Chondrocyte (in vitro differentiated cells): ENCODE measurements around the gene MKLN1. TPM values are rescaled to one million over a fixed set of nuclear protein-coding genes. Genes with fewer than 3 reads are reported as not detected.

Source experiments
- DNase-seq: peaks from one replicate; pipeline ENCODE4 v3.0.0; 2021; ENCODE audit warnings: mixed read lengths, low spot score
- H3K27ac Mint-ChIP-seq: one replicate; pipeline ENCODE4 v1.8.0; 2021; ENCODE audit warnings: mild to moderate bottlenecking, moderate library complexity, mixed read lengths; ENCODE audit not compliant: unreplicated experiment
- H3K27me3 Mint-ChIP-seq: 2 replicates; pipeline ENCODE4 v1.8.0; 2021; ENCODE audit warnings: low read depth, mixed read lengths
- H3K36me3 Mint-ChIP-seq: 2 replicates; pipeline ENCODE4 v1.8.0; 2021; ENCODE audit warnings: low read depth, mixed read lengths
- H3K4me1 Mint-ChIP-seq: 2 replicates; pipeline ENCODE4 v1.8.0; 2021; ENCODE audit warnings: low read depth, mild to moderate bottlenecking, mixed read lengths
- H3K4me3 Mint-ChIP-seq: one replicate; pipeline ENCODE4 v1.8.0; 2021; ENCODE audit warnings: mild to moderate bottlenecking, moderate library complexity, mixed read lengths; ENCODE audit not compliant: unreplicated experiment
- H3K9me3 Mint-ChIP-seq: 2 replicates; pipeline ENCODE4 v1.8.0; 2021; ENCODE audit warnings: low read depth, mixed read lengths
- total RNA-seq: library from RNA; stranded (reverse); gene quantifications from 3 replicates; pipeline ENCODE4 v1.2.1, GENCODE V29; 2021
- TF ChIP-seq, protein P1 (sequence below): fragments of 200-600 bp; sonication (generic); IDR thresholded peaks from 2 replicates; pipeline ENCODE4 v1.5.0; 2021; ENCODE audit warnings: antibody characterized with exemption, mild to moderate bottlenecking, moderate library complexity

Gene MKLN1
- total RNA-seq, 1 donor from 2014 or later, result 33.4 TPM

DNA sequence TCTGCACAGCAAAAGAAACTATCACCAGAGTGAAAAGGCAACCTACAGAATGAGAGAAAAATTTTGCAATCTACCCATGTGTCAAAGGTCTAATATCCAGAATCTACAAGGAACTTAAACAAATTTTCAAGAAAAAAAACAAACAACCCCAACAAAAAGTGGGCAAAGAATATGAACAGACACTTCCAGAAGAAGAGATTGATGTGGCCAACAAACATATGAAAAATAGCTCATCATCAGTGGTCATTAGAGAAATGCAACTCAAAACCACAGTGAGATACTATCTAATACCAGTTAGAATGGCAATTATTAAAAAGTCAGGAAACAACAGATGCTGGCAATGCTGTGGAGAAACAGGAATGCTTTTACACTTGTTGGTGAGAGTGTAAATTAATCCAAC is 7.1 kb upstream of the MKLN1 start:
- TF ChIP-seq, protein P1, sequence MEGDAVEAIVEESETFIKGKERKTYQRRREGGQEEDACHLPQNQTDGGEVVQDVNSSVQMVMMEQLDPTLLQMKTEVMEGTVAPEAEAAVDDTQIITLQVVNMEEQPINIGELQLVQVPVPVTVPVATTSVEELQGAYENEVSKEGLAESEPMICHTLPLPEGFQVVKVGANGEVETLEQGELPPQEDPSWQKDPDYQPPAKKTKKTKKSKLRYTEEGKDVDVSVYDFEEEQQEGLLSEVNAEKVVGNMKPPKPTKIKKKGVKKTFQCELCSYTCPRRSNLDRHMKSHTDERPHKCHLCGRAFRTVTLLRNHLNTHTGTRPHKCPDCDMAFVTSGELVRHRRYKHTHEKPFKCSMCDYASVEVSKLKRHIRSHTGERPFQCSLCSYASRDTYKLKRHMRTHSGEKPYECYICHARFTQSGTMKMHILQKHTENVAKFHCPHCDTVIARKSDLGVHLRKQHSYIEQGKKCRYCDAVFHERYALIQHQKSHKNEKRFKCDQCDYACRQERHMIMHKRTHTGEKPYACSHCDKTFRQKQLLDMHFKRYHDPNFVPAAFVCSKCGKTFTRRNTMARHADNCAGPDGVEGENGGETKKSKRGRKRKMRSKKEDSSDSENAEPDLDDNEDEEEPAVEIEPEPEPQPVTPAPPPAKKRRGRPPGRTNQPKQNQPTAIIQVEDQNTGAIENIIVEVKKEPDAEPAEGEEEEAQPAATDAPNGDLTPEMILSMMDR, result no peak
- H3K9me3 Mint-ChIP-seq, result peaks cover 25% of the 10 kb centered on the region
- H3K27me3 Mint-ChIP-seq, result no peaks in the 10 kb centered on the region
- peaks cover 14% of the 10 kb centered on the region for H3K36me3 Mint-ChIP-seq
- DNase-seq, result no peak
- H3K4me3 Mint-ChIP-seq, result no peak overlapping the region
- H3K27ac Mint-ChIP-seq, result no peak overlapping the region
- H3K4me1 Mint-ChIP-seq, result no peaks in the 10 kb centered on the region

DNA sequence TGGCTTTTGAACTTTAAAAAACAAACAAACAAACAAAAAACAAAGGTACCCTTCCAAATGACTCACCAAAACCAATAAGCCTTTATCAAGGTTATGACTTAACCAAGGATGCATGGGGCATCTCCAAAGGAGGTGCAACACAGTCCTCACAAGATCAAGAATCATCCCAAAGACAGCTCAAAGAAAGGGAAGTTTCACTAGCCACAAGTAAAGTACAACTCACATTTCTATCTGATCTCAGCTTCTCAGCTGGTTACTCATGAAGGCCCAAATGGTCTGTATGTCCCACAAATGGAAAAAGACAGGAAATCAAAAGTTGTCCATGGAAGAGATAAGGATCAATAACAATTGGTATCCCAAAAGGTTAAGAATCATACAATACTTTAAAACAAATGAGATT is 6.0 kb upstream of the MKLN1 start:
- H3K36me3 Mint-ChIP-seq, result peaks cover 8% of the 10 kb centered on the region
- H3K4me3 Mint-ChIP-seq, result no peak overlapping the region
- H3K4me1 Mint-ChIP-seq, result peaks cover 3% of the 10 kb centered on the region
- no peaks in the 10 kb centered on the region for H3K27me3 Mint-ChIP-seq
- no peak overlapping the region for H3K27ac Mint-ChIP-seq
- TF ChIP-seq, protein P1, result no peak
- DNase-seq, result no peak
- H3K9me3 Mint-ChIP-seq, result peaks cover 20% of the 10 kb centered on the region

DNA sequence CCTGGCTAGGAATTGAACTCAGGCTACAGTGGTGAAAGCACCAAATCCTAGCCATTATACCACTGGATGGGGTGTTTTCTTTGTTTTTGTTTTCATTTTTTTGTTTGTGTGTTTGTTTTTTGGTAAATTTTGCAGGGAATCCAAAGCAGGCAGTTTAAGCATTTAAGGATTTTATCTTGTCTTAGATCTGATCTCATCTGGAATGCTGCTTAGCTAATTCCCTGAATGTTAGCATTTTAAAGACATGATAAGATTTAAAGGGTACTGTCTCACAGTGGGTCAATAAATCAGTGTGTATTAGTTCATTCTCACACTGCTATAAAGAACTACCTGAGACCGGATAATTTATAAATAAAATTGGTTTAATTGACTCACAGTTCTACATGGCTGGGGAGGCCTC is 5.6 kb upstream of the MKLN1 start:
- TF ChIP-seq, protein P1, result no peak
- Mint-ChIP-seq H3K36me3 (peaks cover 4% of the 10 kb centered on the region), H3K9me3 (peaks cover 16% of the 10 kb centered on the region), H3K27ac (no peak overlapping the region), H3K27me3 (no peaks in the 10 kb centered on the region), H3K4me3 (no peak overlapping the region), H3K4me1 (peaks cover 7% of the 10 kb centered on the region)
- no peak for DNase-seq

DNA sequence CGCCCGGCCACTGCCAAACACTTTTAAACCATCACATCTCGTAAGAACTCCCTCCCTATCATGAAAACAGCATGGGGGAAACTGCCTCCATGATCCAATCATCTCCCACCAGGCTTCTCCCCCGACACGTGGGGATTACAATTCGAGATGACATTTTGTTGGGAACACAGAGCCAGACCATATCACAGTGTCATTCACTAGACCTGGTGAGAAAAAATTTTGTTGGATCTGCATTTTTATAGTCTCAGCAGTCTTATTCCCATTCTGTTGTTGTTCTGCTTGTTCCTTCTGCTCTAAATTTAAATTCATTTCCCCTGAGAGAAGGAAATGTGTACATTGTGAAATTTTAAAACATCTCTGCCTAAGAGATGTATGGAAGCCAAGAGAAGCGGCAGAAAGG is 4.8 kb upstream of the MKLN1 start:
- peaks cover 14% of the 10 kb centered on the region for H3K9me3 Mint-ChIP-seq
- H3K4me3 Mint-ChIP-seq, result no peak overlapping the region
- H3K27me3 Mint-ChIP-seq, result no peaks in the 10 kb centered on the region
- no peak for DNase-seq
- TF ChIP-seq, protein P1, result no peak
- H3K4me1 Mint-ChIP-seq, result peaks cover 8% of the 10 kb centered on the region
- peaks cover 2% of the 10 kb centered on the region for H3K36me3 Mint-ChIP-seq
- no peak overlapping the region for H3K27ac Mint-ChIP-seq

DNA sequence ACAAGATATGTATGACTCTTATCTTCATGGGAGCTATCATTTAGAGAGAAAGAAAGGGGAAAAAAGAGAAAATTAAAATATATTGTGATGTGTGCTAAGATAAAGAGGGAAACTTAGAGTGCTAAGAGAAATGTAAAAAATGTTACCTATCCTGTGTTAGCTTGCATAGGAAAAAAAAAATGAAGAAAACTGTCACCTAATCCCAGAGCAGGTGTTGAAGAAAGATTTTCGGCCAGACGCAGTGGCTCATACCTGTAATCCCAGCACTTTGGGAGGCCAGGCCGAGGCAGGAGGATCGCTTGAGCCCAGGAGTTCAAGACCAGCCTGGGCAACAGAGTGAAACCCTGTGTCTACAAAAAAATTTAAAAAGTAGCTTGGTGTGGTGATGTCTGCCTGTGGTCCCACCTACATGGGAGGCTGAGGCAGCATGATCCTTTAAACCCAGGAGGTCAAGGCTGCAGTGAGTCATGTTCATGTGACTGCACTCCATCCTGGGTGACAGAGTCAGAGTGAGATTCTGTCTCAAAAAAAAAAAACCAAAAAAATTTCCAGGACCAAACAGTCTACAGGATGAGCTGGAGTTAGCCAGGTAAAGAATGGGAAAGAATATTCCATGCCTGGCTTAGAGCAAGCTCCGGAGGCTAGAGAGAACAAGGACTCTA is 2.4 kb upstream of the MKLN1 start:
- Mint-ChIP-seq H3K27ac (peak overlapping the region; percentile 38), H3K36me3 (peaks cover 2% of the 10 kb centered on the region), H3K27me3 (no peaks in the 10 kb centered on the region), H3K4me1 (peaks cover 28% of the 10 kb centered on the region), H3K9me3 (peaks cover 4% of the 10 kb centered on the region), H3K4me3 (no peak overlapping the region)
- no peak for DNase-seq
- TF ChIP-seq, protein P1, result no peak
